Aorta (tissue), 5 donors: ENCODE data around the gene NSUN2. TPM values are rescaled to one million over a fixed set of nuclear protein-coding genes. Genes with fewer than 3 reads are reported as not detected.

Experiments used
- ATAC-seq: fragments of 200-7000 bp; cut with Tn5 transposase; one replicate; pipeline ENCODE4 v1.9.1; 2022; ENCODE audit warnings: moderate library complexity; ENCODE audit not compliant: low FRiP score
- DNase-seq, 2 donors: peaks; one replicate each; pipeline ENCODE4 v3.0.0-alpha.2; 2020
- H3K27ac ChIP-seq, 2 donors: one replicate each; pipeline ENCODE4 v1.5.1; 2013; ENCODE audit warnings: low read length in 2 of 2, mild to moderate bottlenecking in 2 of 2, moderate library complexity in 2 of 2, control low read depth in 1 of 2, inconsistent platforms in 1 of 2, low read depth in 1 of 2
- H3K27me3 ChIP-seq, 2 donors: one replicate each; pipeline ENCODE4 v1.6.1; 2013; ENCODE audit warnings: control low read depth in 1 of 2, low read length in 1 of 2, mild to moderate bottlenecking in 1 of 2, moderate library complexity in 1 of 2; ENCODE audit not compliant: insufficient read depth in 2 of 2, control insufficient read depth in 1 of 2
- H3K36me3 ChIP-seq, 2 donors: one replicate each; pipeline ENCODE4 v1.6.1; 2013; ENCODE audit warnings: control low read depth in 1 of 2, low read length in 1 of 2, mild to moderate bottlenecking in 1 of 2; ENCODE audit not compliant: insufficient read depth in 2 of 2, control insufficient read depth in 1 of 2
- H3K4me1 ChIP-seq, 2 donors: one replicate each; pipeline ENCODE4 v1.6.1; 2013; ENCODE audit warnings: low read length in 2 of 2, control low read depth in 1 of 2, mild to moderate bottlenecking in 1 of 2, moderate library complexity in 1 of 2; ENCODE audit not compliant: insufficient read depth in 2 of 2, control insufficient read depth in 1 of 2
- H3K4me3 ChIP-seq, 2 donors: one replicate each; pipeline ENCODE4 v1.5.1; 2013; ENCODE audit warnings: low read length in 2 of 2, control low read depth in 1 of 2, mild to moderate bottlenecking in 1 of 2
- H3K9me3 ChIP-seq: one replicate; pipeline ENCODE4 v1.6.1; 2013; ENCODE audit warnings: mild to moderate bottlenecking, low read length; ENCODE audit not compliant: control insufficient read depth
- WGBS, 2 donors: extraction: QIAGEN DNeasy Blood & Tissue Kit; methylation state at CpG; one replicate each; pipeline ENCODE4 v1.1.7; 2013; 5-methylcytosine and 5-hydroxymethylcytosine counted together
- intact Hi-C, 2 donors: fragments of 100-400 bp; cut with DNase I; formaldehyde crosslinking; loops; one replicate each; pipeline versions ENCODE4 v1.14.2 to v1.15.0; 2022
- polyA plus RNA-seq, 2 donors: library from polyadenylated mRNA; stranded (reverse); fragments of 200-250 nt; gene quantifications; one replicate each; pipeline ENCODE4 v1.2.3, GENCODE V29; 2013
- total RNA-seq, 2 donors: library from RNA; stranded (reverse); fragmentation: NEBNext Ultra II Directional; extraction: Animal tissue kit (Norgen Biotek cat#: 25700); gene quantifications; one replicate each; pipeline ENCODE4 v1.2.1, GENCODE V29; 2021
- donor health status: healthy with polysubstance abuse.
- donor health status: Bipolar disorder and iron deficiency.
- donor health status: DM: no; HTN: no; CAD: no.
- donor health status: DM: no; HTN: no; CAD: no.
- donor health status: DM: yes; HTN: yes; CAD: no.

The NSUN2 gene
- total and polyA plus RNA-seq, 4 donors = 15.0 to 46.1 (median 41.8) TPM

DNA sequence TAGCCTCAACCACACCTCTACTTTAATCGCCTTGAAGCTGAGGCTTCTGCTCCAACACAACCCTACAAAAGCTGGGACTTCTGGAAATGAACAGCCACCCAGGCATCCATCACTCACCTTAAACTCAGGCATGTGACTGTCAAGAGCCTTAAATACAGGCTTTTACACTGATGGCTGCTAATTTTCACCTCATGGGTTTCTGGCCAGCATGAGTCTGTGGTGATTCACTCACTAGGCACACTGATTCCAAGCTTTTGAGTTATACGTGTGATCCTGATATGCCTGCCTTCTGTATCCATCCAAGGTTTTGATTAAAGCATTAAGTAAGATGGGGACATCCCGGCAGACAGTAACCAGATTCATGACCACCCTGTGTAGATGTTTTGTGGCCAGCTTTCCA lies 8.9 kb downstream of the NSUN2 start:
- intact Hi-C loops = no loop called here
- no peak for DNase-seq
- H3K9me3 ChIP-seq = no peaks in the 10 kb centered on the region
- no peak overlapping the region for H3K4me3 ChIP-seq
- ATAC-seq = no peak
- H3K36me3 ChIP-seq = peaks cover 0 to 15% of the 10 kb centered on the region in 2 donors
- H3K4me1 ChIP-seq = no peaks in the 10 kb centered on the region
- H3K27ac ChIP-seq = no peak overlapping the region
- WGBS, 2 donors = 88 to 90% methylated on average over 3 of the region's 3 CpGs
- H3K27me3 ChIP-seq = no peaks in the 10 kb centered on the region

GRCh38 chr5:6623228-6623627 lies 9.6 kb downstream of the NSUN2 start:
- Histone ChIP-seq H3K27me3 (no peaks in the 10 kb centered on the region), H3K27ac (no peak overlapping the region), H3K9me3 (no peaks in the 10 kb centered on the region), H3K36me3 (peaks cover 0 to 18% of the 10 kb centered on the region in 2 donors), H3K4me3 (no peak overlapping the region), H3K4me1 (no peaks in the 10 kb centered on the region)
- intact Hi-C loops = no loop called here
- 90% methylated on average over 4 of the region's 4 CpGs for WGBS, 2 donors
- ATAC-seq (no peak), DNase-seq (no peak)

- peaks cover 7 to 13% of the 10 kb centered on the region in 2 donors for H3K36me3 ChIP-seq
- DNase-seq (no peak), ATAC-seq (no peak)
- 87 to 90% methylated on average over 6 of the region's 6 CpGs for WGBS, 2 donors
- no peaks in the 10 kb centered on the region for H3K4me1 ChIP-seq
- no peaks in the 10 kb centered on the region for H3K9me3 ChIP-seq
- H3K27ac ChIP-seq = no peak overlapping the region
- H3K4me3 ChIP-seq = no peak overlapping the region
- H3K27me3 ChIP-seq = no peaks in the 10 kb centered on the region
- intact Hi-C loops = no loop called here
Measured at GRCh38 chr5:6616632-6617031, 16.2 kb downstream of the NSUN2 start.

DNA sequence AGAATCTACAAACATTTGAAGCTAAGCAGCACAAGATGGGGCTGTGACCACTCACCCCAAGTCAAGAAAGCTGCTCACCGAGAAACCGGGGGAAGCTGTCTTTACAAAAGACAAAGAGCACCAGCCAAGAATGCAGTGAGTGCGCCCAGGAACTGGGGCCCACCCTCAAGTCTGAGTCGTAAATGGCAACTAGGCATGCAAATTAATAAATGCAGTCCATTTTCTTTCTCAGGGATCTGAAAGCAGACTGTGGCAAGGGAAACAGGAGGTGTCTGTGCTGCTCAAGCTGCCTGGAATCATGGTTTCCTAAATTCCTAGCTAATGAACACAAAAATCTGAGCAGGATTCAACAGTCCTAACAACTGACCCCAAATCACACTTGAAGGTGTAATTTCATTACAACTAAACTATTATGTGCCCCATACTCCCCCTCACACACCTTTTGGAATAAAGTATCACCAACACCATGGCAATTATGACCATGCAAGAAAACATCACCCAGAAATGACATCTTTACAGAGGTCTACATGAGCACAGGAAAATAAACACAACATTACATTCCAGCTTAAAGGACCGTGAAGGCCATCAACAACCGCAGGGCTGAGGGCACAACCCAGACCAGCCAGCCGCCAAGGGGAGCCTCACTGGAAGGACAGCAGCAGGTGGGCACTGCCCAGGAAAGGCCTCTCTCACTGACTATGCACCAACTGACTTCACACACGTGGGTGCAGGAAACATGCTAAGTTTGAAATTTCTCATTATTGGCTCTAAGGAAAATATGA lies 17.6 kb downstream of the NSUN2 start:
- DNase-seq (no peak), ATAC-seq (no peak)
- Histone ChIP-seq H3K27ac (no peak overlapping the region), H3K9me3 (no peaks in the 10 kb centered on the region), H3K27me3 (no peaks in the 10 kb centered on the region), H3K4me3 (no peak overlapping the region), H3K36me3 (peaks cover 7 to 14% of the 10 kb centered on the region in 2 donors), H3K4me1 (no peaks in the 10 kb centered on the region)
- intact Hi-C loops = no loop called here
- WGBS, 2 donors = 74 to 81% methylated on average over 8 of the region's 8 CpGs

- Histone ChIP-seq H3K4me1 (no peaks in the 10 kb centered on the region), H3K4me3 (no peak overlapping the region), H3K36me3 (peaks cover 7 to 12% of the 10 kb centered on the region in 2 donors), H3K9me3 (no peaks in the 10 kb centered on the region), H3K27ac (peak overlapping the region in 1 of 2 donors; percentile 32), H3K27me3 (no peaks in the 10 kb centered on the region)
- intact Hi-C loops = no loop called here
- ATAC-seq (no peak), DNase-seq (no peak)
- 55 to 58% methylated on average over 20 of the region's 20 CpGs for WGBS, 2 donors
Measured at GRCh38 chr5:6611334-6612256, 21.2 kb downstream of the NSUN2 start.

- DNase-seq (no peak), ATAC-seq (no peak)
- Histone ChIP-seq H3K4me1 (no peaks in the 10 kb centered on the region), H3K4me3 (no peak overlapping the region), H3K36me3 (peaks cover 2 to 14% of the 10 kb centered on the region in 2 donors), H3K9me3 (no peaks in the 10 kb centered on the region), H3K27ac (no peak overlapping the region), H3K27me3 (no peaks in the 10 kb centered on the region)
- intact Hi-C loops = no loop called here
- WGBS, 2 donors = 92 to 94% methylated on average over 3 of the region's 3 CpGs
Measured at GRCh38 chr5:6608016-6608415, 24.8 kb downstream of the NSUN2 start.

- Histone ChIP-seq H3K4me3 (no peak overlapping the region), H3K9me3 (no peaks in the 10 kb centered on the region), H3K27ac (no peak overlapping the region), H3K36me3 (peaks cover 0 to 12% of the 10 kb centered on the region in 2 donors), H3K4me1 (no peaks in the 10 kb centered on the region), H3K27me3 (no peaks in the 10 kb centered on the region)
- ATAC-seq (no peak), DNase-seq (no peak)
- intact Hi-C loops = no loop called here
- 88 to 93% methylated on average over 5 of the region's 5 CpGs for WGBS, 2 donors
Measured at GRCh38 chr5:6607559-6607936, 25.3 kb downstream of the NSUN2 start.

DNA sequence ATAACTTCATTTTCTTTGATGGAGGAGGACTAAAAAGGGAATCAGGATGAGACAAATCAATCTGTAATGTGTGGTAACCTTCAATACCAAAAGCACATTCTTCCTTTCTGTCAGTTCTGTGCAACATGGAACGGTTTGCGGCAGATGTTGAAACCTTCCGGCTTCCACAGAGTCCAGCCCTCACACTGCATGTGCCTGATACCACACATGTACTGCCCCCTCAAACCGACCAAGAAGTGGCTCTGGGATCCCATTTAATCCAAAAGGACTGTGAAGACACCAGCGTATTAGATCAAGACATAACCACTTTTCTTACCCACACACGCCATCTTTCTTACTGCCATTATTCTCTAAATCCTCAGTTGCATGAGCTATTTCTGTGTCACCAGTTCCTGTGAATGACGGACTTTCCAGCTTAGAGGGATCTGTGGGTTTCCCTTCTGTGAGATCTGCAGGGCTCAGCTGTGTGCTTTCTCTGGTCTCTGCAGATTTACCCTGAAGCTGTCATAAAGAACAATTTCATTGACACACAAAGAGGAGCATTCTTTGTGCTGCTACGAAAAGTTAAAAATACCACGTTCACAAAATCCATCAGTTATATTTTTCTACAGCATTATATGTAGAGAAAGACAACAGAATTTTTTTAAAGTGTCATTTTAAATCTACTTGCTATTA lies 25.8 kb downstream of the NSUN2 start:
- ATAC-seq (no peak), DNase-seq (no peak)
- intact Hi-C loops = no loop called here
- H3K4me1 ChIP-seq = no peaks in the 10 kb centered on the region
- peaks cover 0 to 14% of the 10 kb centered on the region in 2 donors for H3K36me3 ChIP-seq
- 84 to 92% methylated on average over 9 of the region's 9 CpGs for WGBS, 2 donors
- H3K4me3 ChIP-seq = no peak overlapping the region
- H3K9me3 ChIP-seq = no peaks in the 10 kb centered on the region
- H3K27ac ChIP-seq = no peak overlapping the region
- H3K27me3 ChIP-seq = no peaks in the 10 kb centered on the region
